Smooth muscle cell (in vitro differentiated cells): Measurements from ENCODE around the gene SEC63. TPM values are rescaled to one million over a fixed set of nuclear protein-coding genes. Genes with fewer than 3 reads are reported as not detected.

Experiments
- DNase-seq: peaks from one replicate; lab custom pipeline; 2025; ENCODE audit not compliant: unreplicated experiment; lab: John Stamatoyannopoulos, UW
- H2AFZ ChIP-seq: fragments of 200-600 bp; sonication (generic); 2 replicates; pipeline ENCODE4 v1.6.0; 2016; ENCODE audit warnings: antibody characterized with exemption, low read depth, mild to moderate bottlenecking
- H3F3A ChIP-seq: fragments of 200-600 bp; sonication (generic); 2 replicates; pipeline ENCODE4 v1.6.0; 2017; ENCODE audit warnings: antibody characterized with exemption, low read depth
- H3K27ac ChIP-seq: fragments of 200-600 bp; sonication (generic); 2 replicates; pipeline ENCODE4 v1.5.1; 2016; ENCODE audit warnings: low read depth, mild to moderate bottlenecking
- H3K27me3 ChIP-seq: fragments of 200-600 bp; sonication (generic); 2 replicates; pipeline ENCODE4 v1.6.1; 2016; ENCODE audit warnings: low read depth, mild to moderate bottlenecking
- H3K36me3 ChIP-seq: fragments of 200-600 bp; sonication (generic); 2 replicates; pipeline ENCODE4 v1.5.1; 2016; ENCODE audit warnings: low read depth
- H3K4me1 ChIP-seq: fragments of 200-600 bp; sonication (generic); 2 replicates; pipeline ENCODE4 v1.5.1; 2016; ENCODE audit warnings: low read depth
- H3K4me2 ChIP-seq: fragments of 200-600 bp; sonication (generic); 2 replicates; pipeline ENCODE4 v1.6.0; 2016; ENCODE audit warnings: mild to moderate bottlenecking
- H3K4me3 ChIP-seq: fragments of 200-600 bp; sonication (generic); 2 replicates; pipeline ENCODE4 v1.5.1; 2016; ENCODE audit warnings: mild to moderate bottlenecking
- H3K79me2 ChIP-seq: fragments of 200-600 bp; sonication (generic); 2 replicates; pipeline ENCODE4 v1.6.0; 2016; ENCODE audit warnings: low read depth, mild to moderate bottlenecking
- H3K9ac ChIP-seq: fragments of 200-600 bp; sonication (generic); 2 replicates; pipeline ENCODE4 v1.6.0; 2016; ENCODE audit warnings: low read depth
- H3K9me3 ChIP-seq: fragments of 200-600 bp; sonication (generic); replicated peaks from 2 replicates; pipeline ENCODE4 v1.5.1; 2016; ENCODE audit warnings: low read depth
- H4K20me1 ChIP-seq: fragments of 200-600 bp; sonication (generic); 2 replicates; pipeline ENCODE4 v1.6.0; 2016; ENCODE audit warnings: low read depth
- WGBS: methylation state at CpG from one replicate; pipeline ENCODE4 v1.1.7; 2016; ENCODE audit warnings: low lambda C conversion rate; 5-methylcytosine and 5-hydroxymethylcytosine counted together
- polyA plus RNA-seq: library from polyadenylated mRNA; unstranded; fragments of >200 nt; fragmentation: Nextera tagmentation; extraction: Ambion mirVana; gene quantifications from 2 replicates; pipeline ENCODE4 v1.2.1, GENCODE V29; 2016
- total RNA-seq: library from RNA; depleted of rRNA; stranded (reverse); fragments of >200 nt; gene quantifications from 2 replicates; pipeline ENCODE4 v1.2.3, GENCODE V29; 2014
- TF ChIP-seq, protein P1 (sequence below): fragments of 200-600 bp; sonication (generic); IDR thresholded peaks from 2 replicates; pipeline ENCODE4 v1.5.1; 2017; ENCODE audit warnings: borderline replicate concordance, mild to moderate bottlenecking, antibody characterized with exemption; ENCODE audit not compliant: insufficient read depth, poor library complexity, severe bottlenecking

Gene SEC63
- total and polyA plus RNA-seq, 2 experiments from 2014 or later = 67.0 to 95.1 TPM

DNA sequence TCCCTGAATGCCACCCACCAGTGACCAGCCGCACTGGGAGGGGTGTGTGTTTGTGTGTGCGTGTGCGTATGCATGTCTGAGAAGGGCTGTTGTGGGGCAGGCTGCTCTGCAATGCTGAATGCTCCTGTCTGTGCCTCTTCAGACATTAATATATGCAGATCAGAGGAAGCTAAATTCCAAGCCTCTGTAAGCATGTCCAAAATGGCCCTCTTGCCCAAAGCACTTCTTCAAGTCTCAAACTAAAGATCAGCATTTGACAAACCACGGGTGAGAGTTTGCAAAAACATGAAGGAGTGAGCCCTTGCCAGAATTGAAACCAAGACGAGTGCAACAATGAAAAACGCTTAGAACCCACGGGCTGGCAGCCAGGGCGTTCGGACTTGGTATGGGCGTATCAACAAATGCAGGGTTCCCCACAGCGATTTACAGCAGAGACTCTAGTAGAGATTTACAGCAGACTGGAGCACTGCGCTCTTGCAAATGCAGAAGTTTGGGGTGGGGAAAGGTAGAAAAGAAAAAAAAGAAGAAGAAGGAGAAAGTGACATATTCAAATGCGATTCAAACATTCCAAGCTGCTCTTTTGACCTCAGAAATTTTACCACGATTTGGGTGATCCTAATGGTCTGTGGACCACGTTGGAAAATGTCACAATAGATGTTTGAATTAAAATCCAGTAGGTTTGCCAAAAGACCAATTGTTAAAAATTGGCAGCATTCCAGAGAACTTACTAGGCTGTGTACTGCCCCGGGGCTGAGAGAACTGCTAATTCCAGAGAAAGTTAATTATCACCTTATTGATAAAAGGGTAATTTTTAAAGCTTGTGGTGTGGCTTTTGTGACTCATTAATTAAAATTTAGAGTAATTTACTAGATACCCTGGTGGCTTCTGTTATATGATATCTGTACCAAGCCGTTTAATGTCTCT, 137.4 kb downstream of the SEC63 start:
- no peaks in the 10 kb centered on the region for H4K20me1 ChIP-seq
- peak overlapping the region; percentile 20 for H2AFZ ChIP-seq
- H3K79me2 ChIP-seq = no peaks in the 10 kb centered on the region
- no peak for DNase-seq
- no peaks in the 10 kb centered on the region for H3K27me3 ChIP-seq
- no peaks in the 10 kb centered on the region for H3K36me3 ChIP-seq
- H3F3A ChIP-seq = peaks cover 14% of the 10 kb centered on the region
- peak overlapping the region; percentile 28 for H3K4me3 ChIP-seq
- TF ChIP-seq, protein P1, sequence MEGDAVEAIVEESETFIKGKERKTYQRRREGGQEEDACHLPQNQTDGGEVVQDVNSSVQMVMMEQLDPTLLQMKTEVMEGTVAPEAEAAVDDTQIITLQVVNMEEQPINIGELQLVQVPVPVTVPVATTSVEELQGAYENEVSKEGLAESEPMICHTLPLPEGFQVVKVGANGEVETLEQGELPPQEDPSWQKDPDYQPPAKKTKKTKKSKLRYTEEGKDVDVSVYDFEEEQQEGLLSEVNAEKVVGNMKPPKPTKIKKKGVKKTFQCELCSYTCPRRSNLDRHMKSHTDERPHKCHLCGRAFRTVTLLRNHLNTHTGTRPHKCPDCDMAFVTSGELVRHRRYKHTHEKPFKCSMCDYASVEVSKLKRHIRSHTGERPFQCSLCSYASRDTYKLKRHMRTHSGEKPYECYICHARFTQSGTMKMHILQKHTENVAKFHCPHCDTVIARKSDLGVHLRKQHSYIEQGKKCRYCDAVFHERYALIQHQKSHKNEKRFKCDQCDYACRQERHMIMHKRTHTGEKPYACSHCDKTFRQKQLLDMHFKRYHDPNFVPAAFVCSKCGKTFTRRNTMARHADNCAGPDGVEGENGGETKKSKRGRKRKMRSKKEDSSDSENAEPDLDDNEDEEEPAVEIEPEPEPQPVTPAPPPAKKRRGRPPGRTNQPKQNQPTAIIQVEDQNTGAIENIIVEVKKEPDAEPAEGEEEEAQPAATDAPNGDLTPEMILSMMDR = no peak
- 44% methylated on average over 17 of the region's 17 CpGs for WGBS
- no peak overlapping the region for H3K9ac ChIP-seq
- H3K9me3 ChIP-seq = no peaks in the 10 kb centered on the region
- no peak overlapping the region for H3K27ac ChIP-seq
- peaks cover 49% of the 10 kb centered on the region for H3K4me1 ChIP-seq
- H3K4me2 ChIP-seq = peak overlapping the region; percentile 71

DNA sequence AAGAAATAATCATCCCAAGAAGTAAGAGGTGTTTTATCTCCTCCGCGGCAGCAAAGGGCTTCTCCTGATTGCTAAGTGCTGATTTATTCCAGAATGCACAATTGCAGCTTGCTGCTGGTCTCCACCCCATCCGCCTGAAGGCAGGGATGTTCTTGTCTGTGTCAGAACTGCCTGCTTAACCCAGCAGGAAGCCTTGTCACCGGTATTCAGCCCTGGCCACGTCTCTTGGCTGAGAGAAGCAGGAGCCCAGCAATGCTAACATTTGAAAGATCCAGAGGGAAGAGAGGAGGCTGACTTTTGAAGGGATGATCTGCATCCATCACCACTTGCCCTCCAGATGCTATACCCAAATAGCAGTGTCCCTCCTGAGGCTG, 138.1 kb downstream of the SEC63 start:
- Histone ChIP-seq H3K27me3 (no peaks in the 10 kb centered on the region), H3K36me3 (no peaks in the 10 kb centered on the region), H3K4me1 (peaks cover 49% of the 10 kb centered on the region), H2AFZ (peak overlapping the region; percentile 20), H4K20me1 (no peaks in the 10 kb centered on the region), H3K9me3 (no peaks in the 10 kb centered on the region), H3F3A (peaks cover 14% of the 10 kb centered on the region), H3K9ac (no peak overlapping the region), H3K79me2 (no peaks in the 10 kb centered on the region), H3K27ac (no peak overlapping the region), H3K4me2 (peak overlapping the region; percentile 71), H3K4me3 (peak overlapping the region; percentile 28)
- DNase-seq = no peak
- WGBS = 7% methylated on average over 5 of the region's 5 CpGs
- TF ChIP-seq, protein P1 = no peak

DNA sequence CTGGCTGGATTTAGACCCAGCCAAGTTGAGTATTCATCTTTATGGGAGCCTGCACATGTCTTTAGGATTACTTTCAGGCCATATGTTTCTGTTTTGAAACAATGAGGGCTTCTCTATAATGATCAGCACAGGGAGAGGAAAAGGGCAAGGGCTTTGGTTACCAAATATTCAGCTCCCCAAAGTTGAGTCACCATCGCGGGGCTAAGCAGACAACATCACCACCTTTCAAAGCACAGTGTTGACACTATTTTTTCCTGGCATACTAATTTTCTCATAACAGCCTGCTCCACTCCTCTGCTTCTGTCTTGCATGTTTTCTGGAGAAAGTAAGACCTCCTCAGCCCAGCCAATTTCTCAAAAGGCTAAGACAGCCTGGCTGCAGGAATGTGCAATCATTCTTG, 138.8 kb downstream of the SEC63 start:
- no peaks in the 10 kb centered on the region for H4K20me1 ChIP-seq
- DNase-seq = no peak
- peak overlapping the region; percentile 71 for H3K4me2 ChIP-seq
- no peak overlapping the region for H3K4me3 ChIP-seq
- TF ChIP-seq, protein P1 = no peak
- H3K27me3 ChIP-seq = no peaks in the 10 kb centered on the region
- H3K79me2 ChIP-seq = no peaks in the 10 kb centered on the region
- H3K9ac ChIP-seq = no peak overlapping the region
- peaks cover 49% of the 10 kb centered on the region for H3K4me1 ChIP-seq
- no peak overlapping the region for H3K27ac ChIP-seq
- no peak overlapping the region for H2AFZ ChIP-seq
- peaks cover 14% of the 10 kb centered on the region for H3F3A ChIP-seq
- no peaks in the 10 kb centered on the region for H3K9me3 ChIP-seq
- H3K36me3 ChIP-seq = no peaks in the 10 kb centered on the region
- 58% methylated on average over 2 of the region's 2 CpGs for WGBS
